CD4-positive, alpha-beta T cell treated with Interleukin-17A for 1 hour (primary cell): ENCODE measurements around the gene SPARC.

Source experiments
- DNase-seq: peaks from one replicate; pipeline ENCODE4 v3.0.0-alpha.2; 2020

SPARC gene

GRCh38 chr5:151617841-151618710 lies 68.6 kb downstream of the SPARC start:
- no peak for DNase-seq

DNA sequence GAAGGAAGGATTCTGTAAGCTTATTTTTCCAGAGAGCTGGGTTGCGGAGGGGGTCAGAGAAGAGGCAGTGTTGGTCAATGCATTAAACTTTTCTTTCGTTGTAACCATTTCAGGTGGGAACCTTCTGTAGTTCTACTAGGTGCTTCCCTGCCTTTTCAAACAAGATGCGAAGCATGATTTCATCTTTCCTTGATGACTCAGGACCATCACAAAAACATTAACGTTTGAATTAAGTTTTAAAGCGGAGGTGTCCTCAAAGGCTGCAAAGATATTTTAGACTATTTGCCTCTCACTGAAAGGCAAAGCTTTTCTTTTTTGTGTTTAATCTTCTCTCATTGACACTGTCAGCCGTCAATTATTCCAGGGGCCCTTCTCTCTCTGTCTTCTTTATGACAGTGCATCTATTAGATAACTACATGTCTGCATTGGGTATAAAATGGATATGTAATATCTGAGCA lies 69.3 kb downstream of the SPARC start:
- no peak for DNase-seq

- no peak for DNase-seq
Measured at GRCh38 chr5:151615431-151615830, 71.3 kb downstream of the SPARC start.

GRCh38 chr5:151614565-151614964 lies 72.2 kb downstream of the SPARC start:
- DNase-seq = no peak

DNA sequence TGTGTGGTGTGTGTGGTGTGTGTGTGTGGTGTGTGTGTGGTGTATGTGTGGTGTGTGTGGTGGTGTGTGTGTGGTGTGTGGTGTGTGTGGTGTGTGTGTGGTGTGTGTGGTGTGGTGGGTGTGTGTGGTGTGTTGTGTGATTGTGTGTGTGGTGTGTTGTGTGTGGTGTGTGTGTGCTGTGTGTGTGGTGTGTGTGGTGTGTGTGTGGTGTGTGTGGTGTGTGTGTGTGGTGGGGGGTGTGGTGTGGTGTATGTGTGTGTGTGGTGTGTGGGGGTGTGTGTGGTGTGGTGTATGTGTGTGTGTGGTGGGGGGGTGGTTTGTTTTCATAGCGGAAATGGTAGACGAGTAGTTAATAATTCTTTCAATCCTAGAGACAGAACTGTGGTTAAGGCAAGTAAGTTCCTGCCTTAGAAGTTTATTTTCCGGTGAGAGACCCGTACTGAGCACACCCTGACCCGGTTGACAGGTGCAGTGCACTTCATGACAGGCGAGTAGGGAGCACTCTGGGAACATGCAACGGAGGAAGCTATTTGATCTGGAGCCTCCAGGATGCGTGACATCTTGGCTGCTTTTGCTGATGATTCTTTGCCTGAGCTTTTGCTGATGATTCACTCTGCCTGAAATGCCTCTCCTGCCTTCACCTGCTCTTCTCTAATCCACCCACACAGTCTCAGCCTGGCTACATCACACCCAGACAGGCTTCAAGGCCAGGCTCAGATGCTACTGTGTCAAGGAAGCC lies 73.9 kb downstream of the SPARC start:
- peak; percentile 56 for DNase-seq

GRCh38 chr5:151611127-151611775 lies 75.5 kb downstream of the SPARC start:
- no peak for DNase-seq
